ENCODE measurements around the gene ZRANB2. TPM values are rescaled to one million over a fixed set of nuclear protein-coding genes. Genes with fewer than 3 reads are reported as not detected.

ZRANB2 gene
- total RNA-seq, 2 experiments from 2014 or later, result 107 to 119 TPM

DNA sequence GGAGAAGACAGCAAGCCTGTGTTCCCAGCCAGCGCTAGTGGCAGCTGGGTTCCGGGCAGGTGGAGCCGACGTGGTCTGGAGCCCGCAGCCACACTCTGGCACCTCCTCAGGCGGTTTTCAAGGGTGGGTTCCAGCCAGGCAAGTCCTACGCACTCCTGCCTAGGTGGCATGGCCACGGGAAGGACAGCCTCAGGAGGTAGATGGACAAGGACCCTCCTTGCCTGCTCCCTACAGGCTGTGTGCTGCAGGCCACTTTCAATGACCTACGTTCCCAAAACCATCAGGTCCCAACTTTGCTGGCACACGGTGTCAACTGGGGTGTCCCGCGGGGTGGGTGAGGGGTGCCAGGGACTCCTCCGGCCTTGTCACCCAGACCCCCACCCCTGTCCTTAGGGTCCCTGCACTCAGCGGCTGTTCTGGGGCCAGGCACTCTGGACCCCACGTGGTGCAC lies 26.5 kb downstream of the ZRANB2 start:
- ChIA-PET CTCF (no interaction called here), POLR2A (interaction anchor here (1.2 kb wide), 1 partner anchor 20 kb away, joined by 3 read pairs; no protein-coding TSS in a partner anchor)
- Mint-ChIP-seq H3K9me3 (no peaks in the 10 kb centered on the region), H3K4me1 (ENCODE audit: low read depth) (no peaks in the 10 kb centered on the region), H3K27ac (no peak overlapping the region), H3K27me3 (peaks cover 5% of the 10 kb centered on the region), H3K36me3 (ENCODE audit: low read depth) (peaks cover 6% of the 10 kb centered on the region), H3K4me3 (no peak overlapping the region)
- DNase-seq, result no peak
- intact Hi-C loops (cut with micrococcal nuclease), result loop anchor here (5.0 kb wide), 1 partner anchor 527 kb away; no protein-coding TSS in a partner anchor
- TF ChIP-seq, protein P1, sequence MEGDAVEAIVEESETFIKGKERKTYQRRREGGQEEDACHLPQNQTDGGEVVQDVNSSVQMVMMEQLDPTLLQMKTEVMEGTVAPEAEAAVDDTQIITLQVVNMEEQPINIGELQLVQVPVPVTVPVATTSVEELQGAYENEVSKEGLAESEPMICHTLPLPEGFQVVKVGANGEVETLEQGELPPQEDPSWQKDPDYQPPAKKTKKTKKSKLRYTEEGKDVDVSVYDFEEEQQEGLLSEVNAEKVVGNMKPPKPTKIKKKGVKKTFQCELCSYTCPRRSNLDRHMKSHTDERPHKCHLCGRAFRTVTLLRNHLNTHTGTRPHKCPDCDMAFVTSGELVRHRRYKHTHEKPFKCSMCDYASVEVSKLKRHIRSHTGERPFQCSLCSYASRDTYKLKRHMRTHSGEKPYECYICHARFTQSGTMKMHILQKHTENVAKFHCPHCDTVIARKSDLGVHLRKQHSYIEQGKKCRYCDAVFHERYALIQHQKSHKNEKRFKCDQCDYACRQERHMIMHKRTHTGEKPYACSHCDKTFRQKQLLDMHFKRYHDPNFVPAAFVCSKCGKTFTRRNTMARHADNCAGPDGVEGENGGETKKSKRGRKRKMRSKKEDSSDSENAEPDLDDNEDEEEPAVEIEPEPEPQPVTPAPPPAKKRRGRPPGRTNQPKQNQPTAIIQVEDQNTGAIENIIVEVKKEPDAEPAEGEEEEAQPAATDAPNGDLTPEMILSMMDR (IDR thresholded peaks at IDR 0.05), result no peak
- ATAC-seq, result no peak

DNA sequence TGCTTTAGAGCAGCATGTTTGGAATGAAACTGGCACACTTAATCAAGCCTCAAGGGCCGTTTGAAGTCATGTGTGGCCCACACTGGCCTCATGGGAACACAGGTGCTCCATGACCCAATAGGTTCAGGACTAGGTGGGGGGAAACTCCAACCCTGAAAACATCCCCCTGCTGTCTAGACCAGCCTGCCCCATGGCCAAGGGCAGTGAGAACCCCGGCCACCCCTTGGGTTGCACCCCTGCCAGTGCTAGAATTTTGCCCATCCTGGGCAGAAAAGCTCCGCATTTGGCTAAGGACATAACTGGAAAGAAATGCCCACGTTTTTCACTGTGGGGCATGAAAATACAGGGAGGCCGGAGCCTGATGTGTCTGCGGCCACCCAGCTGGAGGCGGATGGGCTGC lies 27.1 kb downstream of the ZRANB2 start:
- no peak for DNase-seq
- POLR2A ChIA-PET, result interaction anchor here (1.2 kb wide), 1 partner anchor 19 kb away, joined by 3 read pairs; no protein-coding TSS in a partner anchor
- Mint-ChIP-seq H3K36me3 (ENCODE audit: low read depth) (peaks cover 2% of the 10 kb centered on the region), H3K4me3 (no peak overlapping the region), H3K9me3 (no peaks in the 10 kb centered on the region), H3K4me1 (ENCODE audit: low read depth) (no peaks in the 10 kb centered on the region), H3K27ac (no peak overlapping the region), H3K27me3 (peaks cover 6% of the 10 kb centered on the region)
- TF ChIP-seq, protein P1 (IDR thresholded peaks at IDR 0.05), result no peak
- CTCF ChIA-PET, result no interaction called here
- intact Hi-C loops (cut with micrococcal nuclease), result loop anchor here (5.0 kb wide), 1 partner anchor 526 kb away; no protein-coding TSS in a partner anchor
- ATAC-seq, result no peak

DNA sequence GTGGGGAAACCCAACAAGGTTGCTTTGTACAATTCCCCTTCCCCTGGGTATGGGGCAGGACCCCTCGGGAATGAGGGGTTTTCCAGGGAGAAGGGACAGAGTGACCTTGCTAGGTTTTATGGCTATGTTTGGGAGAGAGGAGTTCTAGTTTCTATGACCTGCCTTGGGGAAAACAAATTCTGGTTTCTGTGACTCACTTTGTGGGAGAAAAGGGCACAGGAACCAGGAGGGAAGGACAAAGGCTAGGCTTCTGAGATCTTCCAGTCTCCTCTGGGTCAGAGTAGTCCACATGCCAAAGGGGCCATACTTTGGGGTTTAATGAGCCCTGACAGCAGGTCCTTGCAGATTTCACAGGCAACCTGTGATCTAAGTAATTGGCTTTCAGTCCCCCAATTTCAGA lies 27.7 kb downstream of the ZRANB2 start:
- Mint-ChIP-seq H3K27ac (no peak overlapping the region), H3K36me3 (ENCODE audit: low read depth) (no peaks in the 10 kb centered on the region), H3K9me3 (no peaks in the 10 kb centered on the region), H3K4me1 (ENCODE audit: low read depth) (peaks cover under 1% of the 10 kb centered on the region), H3K27me3 (peaks cover 11% of the 10 kb centered on the region), H3K4me3 (no peak overlapping the region)
- ATAC-seq (no peak), DNase-seq (no peak)
- ChIA-PET POLR2A (interaction anchor here (1.2 kb wide), 1 partner anchor 19 kb away, joined by 3 read pairs; no protein-coding TSS in a partner anchor), CTCF (no interaction called here)
- TF ChIP-seq, protein P1 (IDR thresholded peaks at IDR 0.05), result no peak
- intact Hi-C loops (cut with micrococcal nuclease), result loop anchor here (5.0 kb wide), 1 partner anchor 526 kb away; no protein-coding TSS in a partner anchor

DNA sequence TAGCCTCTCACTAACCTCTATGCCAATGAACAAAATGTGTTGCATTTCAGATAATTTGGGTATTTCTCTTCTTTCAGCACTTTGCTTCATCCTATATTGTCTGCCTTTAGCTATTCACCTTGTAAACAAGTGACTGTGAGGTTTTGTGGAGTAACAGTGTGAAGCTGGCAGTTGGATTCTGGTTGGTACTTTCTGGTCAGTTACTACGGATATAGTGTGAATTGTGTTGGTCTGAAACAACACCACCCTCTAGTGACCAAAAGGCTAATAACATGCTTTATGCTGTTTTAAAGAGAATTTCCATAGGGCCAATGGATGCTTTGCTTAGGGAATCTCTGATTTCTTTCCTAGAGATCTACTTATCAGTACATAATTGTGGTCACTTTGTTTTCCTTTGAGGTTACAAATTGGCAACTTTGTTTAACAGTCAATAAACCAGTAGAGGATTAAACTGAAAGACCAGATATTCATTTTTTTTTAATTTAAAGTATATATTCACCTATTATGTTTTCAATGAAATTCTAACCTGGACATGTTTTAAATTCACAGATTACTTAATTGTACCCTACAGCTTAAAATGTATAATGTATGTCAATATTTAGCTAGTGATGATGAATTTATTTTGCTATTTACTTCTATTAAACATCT lies 30.8 kb downstream of the ZRANB2 start:
- no peak for DNase-seq

More for the DNA sequence above, 30.8 kb downstream of the ZRANB2 start:
- Mint-ChIP-seq H3K27me3 (peaks cover 33% of the 10 kb centered on the region), H3K4me3 (no peak overlapping the region), H3K4me1 (ENCODE audit: low read depth) (peaks cover 17% of the 10 kb centered on the region), H3K27ac (no peak overlapping the region), H3K36me3 (ENCODE audit: low read depth) (no peaks in the 10 kb centered on the region), H3K9me3 (no peaks in the 10 kb centered on the region)
- TF ChIP-seq, protein P1 (IDR thresholded peaks at IDR 0.05), result peak; percentile 71
- POLR2A ChIA-PET, result no interaction called here
- CTCF ChIA-PET, result interaction anchor here (0.6 to 2.3 kb wide), 15 partner anchors 10 to 921 kb away, joined by 3 to 13 read pairs (median 3); partner anchors contain the start of gene ZRANB2
- peak; percentile 67 for ATAC-seq
- intact Hi-C loops (cut with micrococcal nuclease), result loop anchor here (1.0 to 5.0 kb wide), 2 partner anchors 365 to 523 kb away; no protein-coding TSS in a partner anchor
